Renal cortical epithelial cell (primary cell): ENCODE results near the gene EML5. TPM values are rescaled to one million over a fixed set of nuclear protein-coding genes. Genes with fewer than 3 reads are reported as not detected.
A peak's percentile ranks its signal among the peaks of the same experiment; 100 is the strongest.
"Not testable (repeated sequence)": the region's sequence is repeated elsewhere in the genome, so short reads cannot be mapped to it uniquely, and the experiment has no call there.

ENCODE experiments used
- DNase-seq: peaks from one replicate; pipeline ENCODE4 v3.0.0-alpha.2; 2011; ENCODE audit warnings: low read depth
- total RNA-seq: library from RNA; depleted of rRNA; stranded (reverse); fragments of >200 nt; gene quantifications from 2 replicates; pipeline ENCODE4 v1.2.3, GENCODE V29; 2014

EML5 gene
- 0.55 and 2.4 TPM in 2 replicates for total RNA-seq

GRCh38 chr14:88792473-88793258 lies at the start of gene EML5:
EML5 (minus strand) TSS chr14:88792953; CDS start chr14:88792503, 450 bp downstream.
- DNase-seq, result peak; percentile 29

GRCh38 chr14:88842414-88842813 lies 49.7 kb upstream of the EML5 start:
- no peak for DNase-seq

GRCh38 chr14:88841741-88842140 lies 49.0 kb upstream of the EML5 start:
- no peak for DNase-seq

GRCh38 chr14:88840926-88841325 lies 48.2 kb upstream of the EML5 start:
- no peak for DNase-seq

GRCh38 chr14:88838015-88838414 lies 45.3 kb upstream of the EML5 start:
- DNase-seq, result no peak

GRCh38 chr14:88837495-88837894 lies 44.7 kb upstream of the EML5 start:
- no peak for DNase-seq

GRCh38 chr14:88835661-88836060 lies 42.9 kb upstream of the EML5 start:
- DNase-seq, result no peak

- DNase-seq, result peak; percentile 61
These were observed 42.2 kb upstream of the EML5 start for GRCh38 chr14:88834883-88835431.

GRCh38 chr14:88831284-88831683 lies 38.5 kb upstream of the EML5 start:
- DNase-seq, result peak; percentile 49

GRCh38 chr14:88829685-88830302 lies 37.0 kb upstream of the EML5 start:
- DNase-seq, result no peak

GRCh38 chr14:88829188-88829587 lies 36.4 kb upstream of the EML5 start:
- DNase-seq, result no peak

- DNase-seq, result no peak
These were observed 32.8 kb upstream of the EML5 start for GRCh38 chr14:88825503-88825902.

- DNase-seq, result no peak
These were observed 32.3 kb upstream of the EML5 start for GRCh38 chr14:88825078-88825458.

- DNase-seq, result peak; percentile 76
These were observed 31.7 kb upstream of the EML5 start, which contains the start of gene TTC8 for GRCh38 chr14:88824314-88825077. TTC8 (plus strand) TSS chr14:88824651; CDS start chr14:88824708, 57 bp downstream.

- no peak for DNase-seq
These were observed 31.2 kb upstream of the EML5 start for GRCh38 chr14:88823968-88824313.

GRCh38 chr14:88821888-88822287 lies 29.1 kb upstream of the EML5 start:
- no peak for DNase-seq

- DNase-seq, result no peak
These were observed 28.6 kb upstream of the EML5 start for GRCh38 chr14:88821378-88821777.

- DNase-seq, result not testable (repeated sequence)
These were observed 26.9 kb upstream of the EML5 start for GRCh38 chr14:88819674-88820073.

GRCh38 chr14:88818018-88818417 lies 25.3 kb upstream of the EML5 start:
- DNase-seq, result no peak

GRCh38 chr14:88815980-88816379 lies 23.2 kb upstream of the EML5 start:
- no peak for DNase-seq

- DNase-seq, result no peak
These were observed 15.6 kb upstream of the EML5 start for GRCh38 chr14:88808359-88808758.

GRCh38 chr14:88804477-88804876 lies 11.7 kb upstream of the EML5 start:
- no peak for DNase-seq
